ENCODE data around the gene SLC18A3.

The SLC18A3 gene

GRCh38 chr10:49627644-49628247 lies 17.6 kb downstream of the SLC18A3 start:
- no peak for DNase-seq (ENCODE audit: low read depth in 2 of 2)

- no peak for DNase-seq (ENCODE audit: low read depth in 2 of 2)
These were observed 18.5 kb downstream of the SLC18A3 start for GRCh38 chr10:49628599-49628998.

- DNase-seq (ENCODE audit: low read depth in 2 of 2) = no peak
These were observed 19.3 kb downstream of the SLC18A3 start for GRCh38 chr10:49629431-49629881.

GRCh38 chr10:49631975-49632374 lies 21.9 kb downstream of the SLC18A3 start:
- no peak for DNase-seq (ENCODE audit: low read depth in 2 of 2)

GRCh38 chr10:49632406-49633317 lies 22.6 kb downstream of the SLC18A3 start:
- DNase-seq (ENCODE audit: low read depth in 2 of 2) = no peak

- DNase-seq (ENCODE audit: low read depth in 2 of 2) = no peak
These were observed 23.4 kb downstream of the SLC18A3 start for GRCh38 chr10:49633327-49634068.

GRCh38 chr10:49634069-49634660 lies 24.1 kb downstream of the SLC18A3 start:
- DNase-seq (ENCODE audit: low read depth in 2 of 2) = no peak

- DNase-seq (ENCODE audit: low read depth in 2 of 2) = no peak
These were observed 32.2 kb downstream of the SLC18A3 start for GRCh38 chr10:49642311-49642710.

GRCh38 chr10:49643241-49644034 lies 33.3 kb downstream of the SLC18A3 start:
- DNase-seq (ENCODE audit: low read depth in 2 of 2) = no peak

GRCh38 chr10:49644035-49644646 lies 34.0 kb downstream of the SLC18A3 start:
- DNase-seq (ENCODE audit: low read depth in 2 of 2) = no peak

- no peak for DNase-seq (ENCODE audit: low read depth in 2 of 2)
These were observed 35.3 kb downstream of the SLC18A3 start for GRCh38 chr10:49645417-49645816.

- no peak for DNase-seq (ENCODE audit: low read depth in 2 of 2)
These were observed 36.1 kb downstream of the SLC18A3 start for GRCh38 chr10:49645871-49646870.

- no peak for DNase-seq (ENCODE audit: low read depth in 2 of 2)
These were observed 37.4 kb downstream of the SLC18A3 start for GRCh38 chr10:49647554-49647953.

GRCh38 chr10:49647985-49648795 lies 38.1 kb downstream of the SLC18A3 start:
- no peak for DNase-seq (ENCODE audit: low read depth in 2 of 2)

GRCh38 chr10:49649294-49649693 lies 39.2 kb downstream of the SLC18A3 start:
- no peak for DNase-seq (ENCODE audit: low read depth in 2 of 2)

GRCh38 chr10:49649936-49650723 lies 40.0 kb downstream of the SLC18A3 start:
- DNase-seq (ENCODE audit: low read depth in 2 of 2) = no peak

- no peak for DNase-seq (ENCODE audit: low read depth in 2 of 2)
These were observed 40.6 kb downstream of the SLC18A3 start for GRCh38 chr10:49650724-49651034.

All from stimulated activated CD8-positive, alpha-beta memory T cell treated with anti-CD3 and anti-CD28 coated beads, Interleukin-7, amount 100 ng/mL, for 4 hours (primary cell).